Ishikawa (cell line): ENCODE data around the gene NEDD4L.

ENCODE experiments used
- EP300 ChIP-seq: IDR thresholded peaks from 2 replicates; pipeline ENCODE4 v1.6.1; 2012; ENCODE audit warnings: borderline replicate concordance
- MAX ChIP-seq: IDR thresholded peaks from 2 replicates; pipeline ENCODE4 v1.6.1; 2012
- TAF1 ChIP-seq: IDR thresholded peaks from 2 replicates; pipeline ENCODE4 v1.6.1; 2012; ENCODE audit warnings: low read depth, mild to moderate bottlenecking
- YY1 ChIP-seq: IDR thresholded peaks from 2 replicates; pipeline ENCODE4 v1.6.1; 2012; ENCODE audit warnings: low read depth

- no peak for TF ChIP-seq TAF1
- TF ChIP-seq EP300: no peak
- no peak for TF ChIP-seq YY1
- TF ChIP-seq MAX: no peak
These were observed 318.8 kb downstream of the NEDD4L start for GRCh38 chr18:58362829-58363271.
